HG03565 (cell line): ENCODE results near the gene NARS2.
"Not testable (repeated sequence)": the region's sequence is repeated elsewhere in the genome, so short reads cannot be mapped to it uniquely, and the experiment has no call there.

Source experiments
- ATAC-seq: cut with Tn5 transposase; IDR thresholded peaks from one replicate; pipeline ENCODE4 v1.9.1; 2021; ENCODE audit warnings: mild to moderate bottlenecking, moderate library complexity; ENCODE audit not compliant: unreplicated experiment

Gene NARS2

GRCh38 chr11:78577495-78577894 lies 2.8 kb upstream of the NARS2 start:
- ATAC-seq = no peak

- ATAC-seq = no peak
Measured at GRCh38 chr11:78576549-78577097, 2.0 kb upstream of the NARS2 start.

GRCh38 chr11:78575478-78575877 lies 814 bp upstream of the NARS2 start:
- no peak for ATAC-seq

DNA sequence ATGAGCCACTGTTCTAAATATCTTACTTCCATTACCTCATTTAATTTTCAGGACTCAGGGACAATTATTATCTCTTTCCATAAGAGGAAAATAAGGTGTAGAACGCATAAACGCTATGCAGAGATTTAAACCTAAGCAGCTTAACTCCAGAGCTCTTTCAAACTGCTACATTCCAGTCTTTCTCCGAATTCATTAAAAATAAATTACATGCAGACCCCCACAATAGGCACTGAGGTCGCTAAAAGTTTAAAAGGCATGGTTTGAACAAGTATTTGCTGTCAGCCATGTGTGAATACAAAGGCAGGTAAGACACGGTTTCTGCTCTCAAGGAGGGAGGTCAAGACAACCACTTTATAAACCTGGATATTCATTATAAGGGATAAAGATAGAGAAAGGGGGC lies 983 bp downstream of the NARS2 start:
- no peak for ATAC-seq

- no peak for ATAC-seq
Measured at GRCh38 chr11:78573271-78573670, 1.4 kb downstream of the NARS2 start.

DNA sequence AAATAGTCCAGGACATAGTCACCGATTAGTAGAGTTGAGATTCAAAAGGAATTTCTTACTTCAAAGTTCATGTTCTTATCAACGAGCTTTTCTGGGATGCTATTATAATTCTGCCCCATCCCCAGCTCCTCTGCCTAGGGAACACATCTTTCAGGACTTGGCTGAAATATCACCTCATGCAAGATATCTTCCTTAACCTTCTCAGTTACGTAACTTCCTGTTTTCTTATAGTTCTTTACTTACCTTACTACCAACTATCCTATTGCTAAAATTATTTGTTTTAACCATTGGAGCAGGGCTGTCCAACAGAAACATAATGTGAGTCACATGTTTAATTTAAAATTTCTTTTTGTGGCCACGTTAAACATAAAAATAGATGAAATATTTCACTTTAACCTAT lies 2.3 kb downstream of the NARS2 start:
- ATAC-seq = no peak

- no peak for ATAC-seq
Measured at GRCh38 chr11:78570031-78570430, 4.6 kb downstream of the NARS2 start.

DNA sequence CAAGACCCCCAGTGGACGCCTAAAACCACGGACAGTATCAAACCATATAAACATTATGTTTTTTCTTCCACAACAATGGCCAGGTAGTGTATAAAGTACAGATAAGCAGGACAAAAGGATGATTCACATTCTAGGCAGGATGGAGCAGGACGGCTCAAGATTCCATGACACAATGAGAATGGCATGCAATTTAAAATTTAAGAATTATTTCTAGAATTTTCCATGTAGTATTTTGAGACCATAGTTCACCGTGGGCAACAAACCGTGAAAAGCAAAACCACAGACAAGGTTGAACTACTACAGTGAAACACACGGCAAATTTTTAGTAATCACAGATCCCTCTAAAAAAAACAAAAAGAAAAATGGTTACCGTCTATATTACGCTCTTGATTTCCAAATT lies 7.5 kb downstream of the NARS2 start:
- ATAC-seq = no peak

GRCh38 chr11:78564490-78565467 lies 9.9 kb downstream of the NARS2 start:
- no peak for ATAC-seq

DNA sequence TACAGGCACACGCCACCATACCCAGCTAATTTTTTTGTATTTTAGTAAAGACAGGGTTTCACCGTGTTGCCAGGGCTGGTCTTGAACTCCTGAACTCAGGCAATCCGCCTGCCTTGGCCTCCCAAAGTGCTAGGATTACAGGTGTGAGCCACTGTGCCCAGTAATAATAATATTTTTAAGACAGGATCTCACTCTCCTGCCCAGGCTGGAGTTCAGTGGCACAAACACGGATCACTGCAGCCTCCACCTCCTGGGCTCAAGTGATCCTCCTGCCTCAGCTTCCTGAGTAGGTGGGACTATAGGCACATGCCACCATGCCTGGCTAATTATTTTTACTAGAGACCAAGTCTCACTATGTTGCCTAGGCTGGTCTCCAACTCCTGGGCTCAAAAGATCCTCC lies 10.6 kb downstream of the NARS2 start:
- ATAC-seq = not testable (repeated sequence)

GRCh38 chr11:78563090-78563489 lies 11.6 kb downstream of the NARS2 start:
- not testable (repeated sequence) for ATAC-seq

GRCh38 chr11:78562398-78562797 lies 12.3 kb downstream of the NARS2 start:
- no peak for ATAC-seq

DNA sequence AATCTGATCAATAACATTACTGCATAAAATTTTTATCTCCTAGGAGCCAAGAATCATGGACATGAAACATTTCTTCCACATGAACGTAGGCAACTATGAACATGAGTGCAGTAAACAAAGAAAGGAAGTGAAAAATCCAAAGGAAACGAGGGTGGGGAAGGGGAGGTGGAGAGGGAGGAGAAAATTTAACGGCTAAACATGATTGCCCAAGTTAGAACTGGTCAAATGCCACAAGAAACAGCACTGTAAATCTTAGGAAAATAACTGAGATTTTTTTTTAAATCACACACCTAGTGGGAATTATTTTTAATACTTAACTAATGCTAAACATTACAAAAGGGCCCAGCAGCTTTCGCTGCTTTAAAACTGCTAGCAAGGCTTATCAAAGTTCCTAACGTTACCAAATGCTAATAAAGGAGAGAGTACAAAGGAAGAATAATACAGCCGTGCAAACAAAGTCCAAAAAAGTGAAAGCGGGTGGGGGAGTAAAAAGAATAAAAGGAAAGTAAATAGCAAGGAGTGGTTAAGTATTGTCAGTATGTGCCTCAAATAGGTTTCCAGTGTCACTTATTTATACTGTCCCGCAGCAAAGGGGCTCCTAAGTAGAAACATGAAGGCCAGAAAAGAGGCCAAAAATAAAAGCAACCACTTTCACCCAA lies 13.7 kb downstream of the NARS2 start:
- ATAC-seq = no peak

DNA sequence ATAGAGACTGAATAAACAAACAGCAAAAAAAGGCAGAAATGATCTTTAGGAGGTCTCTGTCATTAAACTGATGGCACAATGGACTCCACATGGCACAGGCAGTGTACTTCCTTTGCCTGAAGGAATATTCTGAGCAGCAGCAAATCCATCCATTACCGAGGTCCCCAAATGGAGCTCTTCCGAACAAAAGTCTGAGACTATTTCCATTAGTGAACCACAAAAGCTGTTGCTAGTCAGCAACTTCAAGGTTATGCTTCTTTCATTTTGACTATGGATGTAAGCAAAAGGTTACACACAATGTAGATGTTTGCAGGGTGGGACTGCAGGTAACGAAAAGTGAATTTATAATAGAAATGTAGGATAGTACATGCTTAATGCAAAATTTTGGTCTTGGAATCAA lies 14.5 kb downstream of the NARS2 start:
- ATAC-seq = peak; percentile 69

GRCh38 chr11:78557236-78557635 lies 17.4 kb downstream of the NARS2 start:
- ATAC-seq = no peak

DNA sequence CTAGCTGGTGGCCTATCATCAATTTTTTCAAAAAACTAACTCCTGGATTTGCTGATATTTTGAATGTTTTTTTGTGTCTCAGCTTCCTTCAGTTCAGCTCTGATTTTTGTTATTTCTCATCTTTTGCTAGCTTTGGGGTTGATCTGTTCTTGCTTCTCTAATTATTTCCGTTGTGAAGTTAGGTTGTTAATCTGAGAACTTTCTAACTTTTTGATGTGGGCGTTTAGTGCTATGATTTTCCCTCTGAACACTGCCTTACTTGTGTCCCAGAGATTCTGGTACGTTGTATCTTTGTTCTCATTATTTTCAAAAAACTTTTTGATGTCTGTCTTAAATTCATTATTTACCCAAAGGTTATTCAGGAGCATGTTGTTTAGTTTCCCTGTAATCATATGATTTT lies 19.1 kb downstream of the NARS2 start:
- ATAC-seq = no peak

DNA sequence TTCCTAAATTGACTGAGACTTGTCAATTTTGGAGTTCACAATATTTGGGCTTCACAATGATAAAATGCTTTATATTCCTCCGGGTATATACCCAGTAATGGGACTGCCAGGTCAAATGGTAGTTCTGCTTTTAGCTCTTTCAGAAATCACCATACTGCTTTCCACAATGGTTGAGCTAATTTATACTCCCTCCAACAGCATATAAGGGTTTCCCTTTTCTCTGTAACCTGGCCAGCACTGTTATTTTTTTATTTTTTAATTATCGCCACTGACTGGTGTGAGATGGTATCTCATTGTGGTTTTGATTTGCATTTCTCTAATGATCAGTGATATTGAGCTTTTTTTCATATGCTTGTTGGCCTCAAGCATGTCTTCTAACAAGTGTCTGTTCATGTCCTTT lies 21.8 kb downstream of the NARS2 start:
- no peak for ATAC-seq

GRCh38 chr11:78552139-78552538 lies 22.5 kb downstream of the NARS2 start:
- not testable (repeated sequence) for ATAC-seq

- no peak for ATAC-seq
Measured at GRCh38 chr11:78551066-78551465, 23.6 kb downstream of the NARS2 start.

DNA sequence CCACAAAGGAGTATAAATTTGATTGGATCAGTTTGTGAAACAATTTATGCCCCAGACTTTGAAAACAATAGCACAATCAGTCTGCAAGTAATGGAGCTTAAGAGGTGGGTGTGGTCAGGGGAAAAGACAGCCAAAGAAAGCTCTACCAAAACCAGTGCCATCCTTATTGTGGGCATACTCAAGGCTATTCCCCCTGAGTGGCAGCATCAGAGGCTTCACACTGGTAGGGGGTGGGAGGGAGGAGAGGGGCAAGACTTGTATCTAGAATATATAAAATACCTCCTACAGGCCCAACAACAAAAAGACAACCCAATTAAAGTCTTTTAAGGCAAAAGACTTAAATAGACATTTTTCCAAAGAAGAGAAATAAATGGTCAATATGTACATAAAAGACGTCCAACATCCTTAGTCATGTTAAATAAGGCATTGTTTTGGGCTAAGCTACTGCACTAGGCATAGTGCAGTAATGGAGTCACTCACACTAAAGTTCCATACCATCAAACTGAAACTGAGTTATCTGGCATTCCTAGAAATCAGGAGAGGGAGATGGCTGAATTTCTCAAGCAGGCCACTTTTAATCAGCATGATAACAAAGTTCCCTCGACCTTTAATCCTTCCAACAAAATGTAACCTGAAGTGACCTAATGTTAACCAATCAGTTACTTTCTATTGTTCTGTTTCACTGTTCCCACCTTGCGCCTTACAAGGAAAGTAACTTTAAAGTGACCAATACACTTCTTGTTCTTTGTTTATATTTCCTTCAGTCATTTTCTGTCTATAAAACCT lies 24.8 kb downstream of the NARS2 start:
- no peak for ATAC-seq
